HPDE6-E6E7 (cell line): ENCODE results near the gene OR4E2.
"Not testable (repeated sequence)": the region's sequence is repeated elsewhere in the genome, so short reads cannot be mapped to it uniquely, and the experiment has no call there.

ENCODE experiments used
- DNase-seq: peaks from one replicate; pipeline ENCODE4 v3.0.0; 2011; ENCODE audit warnings: missing footprints; ENCODE audit errors: extremely low spot score

Gene OR4E2

GRCh38 chr14:21697662-21698061 lies 44.0 kb downstream of the OR4E2 start:
- not testable (repeated sequence) for DNase-seq

- not testable (repeated sequence) for DNase-seq
Measured at GRCh38 chr14:21698538-21698937, 44.9 kb downstream of the OR4E2 start.

- no peak for DNase-seq
Measured at GRCh38 chr14:21699551-21699950, 45.9 kb downstream of the OR4E2 start.

GRCh38 chr14:21702316-21702715 lies 48.7 kb downstream of the OR4E2 start:
- no peak for DNase-seq

- DNase-seq: no peak
Measured at GRCh38 chr14:21703357-21704326, 50.0 kb downstream of the OR4E2 start.

GRCh38 chr14:21704338-21704737 lies 50.7 kb downstream of the OR4E2 start:
- DNase-seq: no peak

- peak; percentile 25 for DNase-seq
Measured at GRCh38 chr14:21711360-21711961, 57.8 kb downstream of the OR4E2 start.

- no peak for DNase-seq
Measured at GRCh38 chr14:21712036-21712435, 58.4 kb downstream of the OR4E2 start.

GRCh38 chr14:21714318-21714929 lies 60.8 kb downstream of the OR4E2 start:
- DNase-seq: no peak
